Endothelial cell of umbilical vein (primary cell): ENCODE data around the gene CXCL16. TPM values are rescaled to one million over a fixed set of nuclear protein-coding genes. Genes with fewer than 3 reads are reported as not detected.

ENCODE experiments used
- BruUV-seq: library from RNA; stranded (reverse); fragments of 400-500 nt; replicated peaks from 2 replicates; lab custom pipeline; 2021; lab: Mats Ljungman, UMichigan
- CTCF ChIA-PET: fragments of 300-600, 350-600 bp; sonication (Branson Sonifier 250); formaldehyde crosslinking; loops from one replicate; lab custom pipeline; 2021; ENCODE audit warnings: antibody characterized with exemption, inconsistent platforms; lab: Charles Lee
- POLR2A ChIA-PET: fragments of 300-600, 350-600 bp; sonication (Branson Sonifier 250); formaldehyde crosslinking; loops from one replicate; lab custom pipeline; 2021; ENCODE audit warnings: antibody characterized with exemption, inconsistent platforms; lab: Charles Lee
- DNase-seq: peaks from one replicate; pipeline ENCODE4 v3.0.0-alpha.2; 2011; ENCODE audit warnings: low read depth, low spot score
- FAIRE-seq: peaks from 2 replicates; lab custom pipeline; 2011; peaks lifted over from hg19 to GRCh38; lab: Jason Lieb, UNC
- H2AFZ ChIP-seq: 2 replicates; pipeline ENCODE4 v1.6.0; 2012; ENCODE audit warnings: low read depth, low read length, control low read depth, inconsistent platforms
- H3K27ac ChIP-seq: 2 replicates; pipeline ENCODE4 v1.5.1; 2011; ENCODE audit warnings: low read depth, mild to moderate bottlenecking, control low read depth, low read length, moderate library complexity; ENCODE audit not compliant: insufficient read depth
- H3K27me3 ChIP-seq, 2 experiments: 2 replicates each; pipeline versions ENCODE4 v1.6.0 to v1.6.1; 2011; ENCODE audit warnings: low read length in 2 of 2, mixed read lengths in 1 of 2; ENCODE audit not compliant: control insufficient read depth in 2 of 2, insufficient read depth in 2 of 2
- H3K36me3 ChIP-seq, 2 experiments: 2 replicates in 1 of 2; 3 replicates in 1 of 2; pipeline ENCODE4 v1.5.1; 2011; ENCODE audit warnings: low read length in 2 of 2, mild to moderate bottlenecking in 1 of 2, moderate library complexity in 1 of 2; ENCODE audit not compliant: control insufficient read depth in 2 of 2, insufficient read depth in 2 of 2; ENCODE audit errors: extremely low read depth in 1 of 2
- H3K4me1 ChIP-seq: 3 replicates; pipeline ENCODE4 v1.5.1; 2011; ENCODE audit warnings: mild to moderate bottlenecking, low read length; ENCODE audit not compliant: control insufficient read depth, insufficient read depth; ENCODE audit errors: extremely low read depth
- H3K4me2 ChIP-seq: 2 replicates; pipeline ENCODE4 v1.6.1; 2011; ENCODE audit warnings: low read length, control low read depth, mixed read lengths; ENCODE audit not compliant: insufficient read depth
- H3K4me3 ChIP-seq, 3 experiments: fragments of 200-600 bp in 1 of 3; sonication (generic), shearing (Covaris generic) in 1 of 3; replicated peaks in 1 of 3; 2 replicates each; pipeline ENCODE4 v1.5.1; 2011 to 2016; ENCODE audit warnings: control low read depth in 3 of 3, low read length in 3 of 3, mild to moderate bottlenecking in 2 of 3, inconsistent platforms in 1 of 3, low read depth in 1 of 3, moderate library complexity in 1 of 3; ENCODE audit not compliant: insufficient read depth in 1 of 3
- H3K79me2 ChIP-seq: 2 replicates; pipeline ENCODE4 v1.6.0; 2012; ENCODE audit warnings: low read length, inconsistent platforms; ENCODE audit not compliant: control insufficient read depth, insufficient read depth
- H3K9ac ChIP-seq: replicated peaks from 2 replicates; pipeline ENCODE3; 2011; ENCODE audit warnings: low read length, control low read depth; ENCODE audit not compliant: insufficient read depth; ENCODE audit errors: extremely low read depth
- H3K9me1 ChIP-seq: replicated peaks from 3 replicates; pipeline ENCODE4 v1.6.0; 2011; ENCODE audit warnings: mild to moderate bottlenecking, low read length; ENCODE audit not compliant: control insufficient read depth, insufficient read depth; ENCODE audit errors: extremely low read depth
- H3K9me3 ChIP-seq: replicated peaks from 2 replicates; pipeline ENCODE4 v1.5.1; 2012; ENCODE audit warnings: low read length, inconsistent platforms; ENCODE audit not compliant: control insufficient read depth, insufficient read depth
- H4K20me1 ChIP-seq: replicated peaks from 2 replicates; pipeline ENCODE3; 2011; ENCODE audit warnings: mild to moderate bottlenecking, low read length; ENCODE audit not compliant: control insufficient read depth, insufficient read depth; ENCODE audit errors: extremely low read depth
- EZH2 ChIP-seq: IDR thresholded peaks from 2 replicates; pipeline ENCODE4 v1.6.1; 2012; ENCODE audit warnings: borderline replicate concordance, low read depth, mild to moderate bottlenecking, moderate library complexity, low read length, inconsistent platforms; ENCODE audit not compliant: severe bottlenecking
- FOS ChIP-seq: IDR thresholded peaks from 2 replicates; pipeline ENCODE4 v1.6.1; 2011; ENCODE audit warnings: mild to moderate bottlenecking, low read length, moderate library complexity, borderline replicate concordance; ENCODE audit not compliant: insufficient read depth
- GATA2 ChIP-seq: IDR thresholded peaks from 2 replicates; pipeline ENCODE4 v1.7.0; 2011; ENCODE audit warnings: low read depth, mild to moderate bottlenecking, moderate library complexity, mixed read lengths, low read length; ENCODE audit not compliant: insufficient read length, insufficient read depth
- JUN ChIP-seq: IDR thresholded peaks from 2 replicates; pipeline ENCODE4 v1.6.1; 2011; ENCODE audit warnings: borderline replicate concordance, low read depth; ENCODE audit not compliant: insufficient read length, insufficient read depth
- MAX ChIP-seq: IDR thresholded peaks from 2 replicates; pipeline ENCODE4 v1.6.1; 2011; ENCODE audit not compliant: insufficient read depth, insufficient read length
- MYC ChIP-seq: IDR thresholded peaks from one replicate; pipeline ENCODE4 v1.6.1; 2011; ENCODE audit warnings: mild to moderate bottlenecking, low read depth, low read length
- POLR2A ChIP-seq: IDR thresholded peaks from 2 replicates; pipeline ENCODE4 v1.6.1; 2012; ENCODE audit warnings: low read depth, mild to moderate bottlenecking, control low read depth, low read length
- POLR2AphosphoS5 ChIP-seq: IDR thresholded peaks from 2 replicates; pipeline ENCODE4 v1.6.1; 2012; ENCODE audit warnings: low read depth, mild to moderate bottlenecking, control low read depth, low read length, moderate library complexity; ENCODE audit not compliant: insufficient read depth
- dilution Hi-C: fragments of 300-500 bp; cut with MboI; formaldehyde crosslinking; loops from one replicate; pipeline ENCODE4 v1.15.0; 2019; ENCODE audit warnings: low sequenced_read_pairs; ENCODE audit not compliant: extremely low pct_ligation_motif_present
- intact Hi-C: fragments of 100-400 bp; cut with micrococcal nuclease; formaldehyde crosslinking; loops from one replicate; pipeline ENCODE4 v1.10.0; 2022
- polyA plus RNA-seq, 4 experiments: library from polyadenylated mRNA; depleted of rRNA in 3 of 4; stranded (reverse) in 3 of 4; unstranded in 1 of 4; fragments of >200 nt; gene quantifications; 2 replicates each; pipeline versions ENCODE4 v1.2.1 to v1.2.3, GENCODE V29; 2011 to 2012; ENCODE audit warnings: missing spikeins in 1 of 4
- total RNA-seq: library from RNA; stranded (reverse); gene quantifications from 2 replicates; pipeline ENCODE4 v1.2.3, GENCODE V29; 2021
- TF ChIP-seq, protein P1 (sequence below), 2 donors: IDR thresholded peaks; 1 replicate in 1 of 2; 2 replicates in 1 of 2; pipeline ENCODE4 v1.5.1; 2011; ENCODE audit warnings: low read length in 2 of 2, mild to moderate bottlenecking in 2 of 2, moderate library complexity in 2 of 2, control low read depth in 1 of 2, inconsistent platforms in 1 of 2, low read depth in 1 of 2; ENCODE audit not compliant: insufficient read depth in 1 of 2; ENCODE audit errors: extremely low read depth in 1 of 2

The CXCL16 gene
- total and polyA plus RNA-seq, 2 donors (not counting 3 experiments of a cell fraction or from before 2014, with no cell fraction given), result 4.8 to 6.1 TPM

DNA sequence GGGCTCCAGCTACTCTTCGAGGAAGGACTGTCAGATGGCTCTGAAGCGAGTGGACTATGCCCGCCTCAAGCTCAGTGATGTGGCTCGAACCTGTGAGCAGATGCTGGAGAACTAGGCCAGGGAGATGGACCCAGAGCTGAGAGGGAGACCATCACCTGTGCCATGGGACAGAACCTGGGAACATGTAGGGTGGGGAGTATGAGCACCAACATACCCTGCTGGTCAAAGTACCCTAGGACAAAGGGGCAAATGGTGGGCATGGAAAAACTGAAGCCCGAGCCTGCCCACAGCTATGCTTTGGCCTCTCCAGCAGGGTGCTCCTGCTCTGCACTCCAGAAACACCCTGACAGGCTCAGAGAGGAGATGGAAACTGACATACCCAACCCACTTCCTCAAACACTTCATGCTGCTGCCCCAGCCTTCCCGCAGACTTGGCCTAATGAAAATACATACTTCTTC lies 6.6 kb downstream of the CXCL16 start:
- Histone ChIP-seq H3K9me3 (no peaks in the 10 kb centered on the region), H4K20me1 (no peaks in the 10 kb centered on the region), H3K4me3 (no peak overlapping the region), H3K27ac (no peak overlapping the region), H2AFZ (no peak overlapping the region), H3K4me1 (peaks cover 8% of the 10 kb centered on the region), H3K4me2 (no peak overlapping the region), H3K9me1 (no peaks in the 10 kb centered on the region), H3K79me2 (no peaks in the 10 kb centered on the region), H3K27me3 (peaks cover under 1 to 1% of the 10 kb centered on the region in 2 experiments), H3K9ac (no peak overlapping the region), H3K36me3 (no peaks in the 10 kb centered on the region)
- intact Hi-C loops, result loop anchor here (5.0 kb wide), 1 partner anchor 169 kb away; the partner anchor contains the start of gene CHRNE
- FAIRE-seq (no peak), DNase-seq (no peak)
- ChIA-PET POLR2A (no interaction called here), CTCF (interaction anchor here (0.8 to 2.8 kb wide), 3 partner anchors 23 to 171 kb away, joined by 5 to 24 read pairs (median 6); partner anchors contain the start of genes ARRB2 and CHRNE)
- TF ChIP-seq FOS (no peak), GATA2 (no peak), MAX (no peak), EZH2 (no peak), MYC (no peak), JUN (no peak), POLR2A (no peak), POLR2AphosphoS5 (no peak)
- TF ChIP-seq, protein P1, sequence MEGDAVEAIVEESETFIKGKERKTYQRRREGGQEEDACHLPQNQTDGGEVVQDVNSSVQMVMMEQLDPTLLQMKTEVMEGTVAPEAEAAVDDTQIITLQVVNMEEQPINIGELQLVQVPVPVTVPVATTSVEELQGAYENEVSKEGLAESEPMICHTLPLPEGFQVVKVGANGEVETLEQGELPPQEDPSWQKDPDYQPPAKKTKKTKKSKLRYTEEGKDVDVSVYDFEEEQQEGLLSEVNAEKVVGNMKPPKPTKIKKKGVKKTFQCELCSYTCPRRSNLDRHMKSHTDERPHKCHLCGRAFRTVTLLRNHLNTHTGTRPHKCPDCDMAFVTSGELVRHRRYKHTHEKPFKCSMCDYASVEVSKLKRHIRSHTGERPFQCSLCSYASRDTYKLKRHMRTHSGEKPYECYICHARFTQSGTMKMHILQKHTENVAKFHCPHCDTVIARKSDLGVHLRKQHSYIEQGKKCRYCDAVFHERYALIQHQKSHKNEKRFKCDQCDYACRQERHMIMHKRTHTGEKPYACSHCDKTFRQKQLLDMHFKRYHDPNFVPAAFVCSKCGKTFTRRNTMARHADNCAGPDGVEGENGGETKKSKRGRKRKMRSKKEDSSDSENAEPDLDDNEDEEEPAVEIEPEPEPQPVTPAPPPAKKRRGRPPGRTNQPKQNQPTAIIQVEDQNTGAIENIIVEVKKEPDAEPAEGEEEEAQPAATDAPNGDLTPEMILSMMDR (IDR thresholded peaks at IDR 0.05; ENCODE audit: extremely low read depth in 1 of 2, insufficient read depth in 1 of 2, low read depth in 1 of 2, low read length in 2 of 2), result no peak
- no TSS peak for BruUV-seq
- dilution Hi-C loops, result no loop called here
